ENCODE measurements around the gene ZNF106. TPM values are rescaled to one million over a fixed set of nuclear protein-coding genes. Genes with fewer than 3 reads are reported as not detected.

ZNF106 gene
- total RNA-seq (2012; rRNA removed): 87.5 and 107 TPM in 2 replicates
- polyA plus RNA-seq (2012; rRNA removed): 19.2 TPM in 2 replicates
- 6.9 and 8.5 TPM in 2 replicates for polyA plus RNA-seq (2012; cell fraction: cytosol; rRNA removed)
- polyA plus RNA-seq (2012; cell fraction: nucleus; rRNA removed; ENCODE audit: low replicate concordance): 4.0 and 13.9 TPM in 2 replicates
- percentile 84 among the genes with signal in this experiment for Bru-seq, nascent RNA
- BruChase-seq, experiment 1, labeled RNA remaining after a 6-hour chase: percentile 95 among the genes with signal in this experiment
- BruChase-seq, experiment 2, labeled RNA remaining after a 2-hour chase: percentile 92 among the genes with signal in this experiment
- long read RNA-seq, full-length matches to known transcripts: 1 of 72 reads
- long read RNA-seq, partial matches to known transcripts: 42 of 72 reads
- long read RNA-seq, other reads (novel, unspliced or antisense): 29 of 72 reads

DNA sequence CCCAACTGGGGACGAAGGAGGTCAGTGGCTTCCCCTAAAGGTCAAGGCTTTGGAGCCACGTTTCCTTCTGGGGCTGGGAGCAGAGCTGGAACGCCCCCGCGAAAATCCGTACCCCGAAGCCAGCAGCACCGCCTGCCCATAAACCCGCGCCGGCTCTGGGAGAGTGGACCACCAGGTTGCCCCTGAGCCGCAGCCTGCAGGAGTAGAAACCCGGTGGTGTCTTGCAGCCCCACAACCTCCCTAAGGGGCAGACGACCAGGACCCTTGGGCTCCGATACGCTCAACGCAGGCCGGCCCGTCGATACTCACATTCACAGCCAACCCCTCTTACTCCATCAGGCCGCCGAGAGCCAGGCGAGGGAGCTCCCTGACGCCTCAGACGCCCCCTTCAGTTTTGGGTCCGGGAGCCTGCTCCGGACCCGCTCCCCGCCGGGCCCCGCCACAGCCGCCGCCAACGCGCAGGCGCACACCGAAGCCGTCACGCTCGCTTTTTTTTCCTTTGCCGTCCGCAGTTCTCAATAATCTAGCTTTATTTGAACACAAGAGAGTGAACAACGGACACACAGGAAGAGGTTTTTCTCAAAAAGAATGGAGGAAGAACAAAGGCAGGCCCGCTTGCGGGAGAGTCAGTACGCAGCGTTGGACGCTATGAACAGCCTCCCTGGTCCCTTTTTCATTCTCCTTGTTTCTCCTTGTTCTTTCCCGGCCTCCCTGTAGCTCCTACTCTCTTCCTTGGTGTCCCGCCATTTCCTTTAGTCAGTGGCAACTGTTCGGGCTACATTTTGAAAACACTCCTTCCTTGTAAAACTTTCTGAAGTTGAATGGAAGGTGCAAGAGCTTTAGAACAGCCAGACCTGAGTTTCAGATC lies at the start of gene ZNF106:
TSS of gene ZNF106 (minus strand) at position 471 of the 868 bp plus-strand sequence. CDS start 18,852 bp downstream, outside the sequence.
- Histone ChIP-seq H3K36me3 (ENCODE audit: control insufficient read depth, insufficient read depth, low read length) (no peaks in the 10 kb centered on the region), H2BK120ac (ENCODE audit: low read depth, low read length) (peak within 1 kb of the TSS; percentile 99), H4K5ac (ENCODE audit: low read depth, low read length) (peak within 1 kb of the TSS; percentile 97), H3K56ac (ENCODE audit: extremely low read depth, insufficient read depth, low read length) (peak within 1 kb of the TSS; percentile 99), H3K79me1 (ENCODE audit: low read depth in 1 of 2, low read length in 2 of 2) (peaks cover 6 to 40% of the 10 kb centered on the region in 2 experiments; a peak in 3 of 4 replicates), H3K4me3 (ENCODE audit: insufficient read depth, low read depth, low read length) (peak within 1 kb of the TSS; percentile 97), H3K9me1 (ENCODE audit: insufficient read depth, low read length) (no peaks in the 10 kb centered on the region), H4K20me1 (ENCODE audit: insufficient read depth, low read length) (peaks cover 4% of the 10 kb centered on the region), H4K8ac (ENCODE audit: low read depth in 2 of 2, low read length in 2 of 2) (peak within 1 kb of the TSS; percentile 99 to 100), H3K23ac (ENCODE audit: low read depth, low read length) (peak within 1 kb of the TSS; percentile 100), H3K14ac (replicated peaks; ENCODE audit: low read depth, low read length) (peak within 1 kb of the TSS; percentile 99), H2AK5ac (ENCODE audit: low read depth, low read length) (peak within 1 kb of the TSS; percentile 95), H3K27me3 (ENCODE audit: control insufficient read depth, insufficient read depth, low read length) (no peaks in the 10 kb centered on the region), H2BK5ac (ENCODE audit: low read depth, low read length, poor library complexity, severe bottlenecking) (peak within 1 kb of the TSS; percentile 97), H3K9ac (ENCODE audit: low read depth, low read length) (peak within 1 kb of the TSS; percentile 99), H4K91ac (ENCODE audit: insufficient read depth, low read depth, low read length) (peak within 1 kb of the TSS; percentile 99), H3K4me1 (ENCODE audit: control insufficient read depth, insufficient read depth, low read length) (peaks cover 3% of the 10 kb centered on the region), H3K4ac (ENCODE audit: low read depth, low read length) (peak within 1 kb of the TSS; percentile 99), H3K4me2 (ENCODE audit: low read depth, low read length) (peak within 1 kb of the TSS; percentile 98), H2AFZ (replicated peaks; ENCODE audit: low read length, poor library complexity) (peak within 1 kb of the TSS; percentile 96), H2AK9ac (replicated peaks; ENCODE audit: low read depth, low read length, poor library complexity) (peak within 1 kb of the TSS; percentile 95), H2BK20ac (ENCODE audit: low read depth, low read length) (peak within 1 kb of the TSS; percentile 96), H3K27ac (ENCODE audit: insufficient read depth, low read length) (peak within 1 kb of the TSS; percentile 99), H2BK15ac (ENCODE audit: low read depth, low read length) (peak within 1 kb of the TSS; percentile 99; the same call in 2 of the 3 replicates), H3K9me3 (ENCODE audit: control insufficient read depth, insufficient read depth, low read length) (no peaks in the 10 kb centered on the region), H3K18ac (ENCODE audit: low read depth, low read length) (peak within 1 kb of the TSS; percentile 96)
- ATAC-seq (ENCODE audit: low read depth): peak; percentile 56
- intact Hi-C loops (cut with micrococcal nuclease) (no loop called here), in situ Hi-C loops (cut with MboI; ENCODE audit: low sequenced_read_pairs) (no loop called here), dilution Hi-C loops (cut with HindIII; ENCODE audit: low sequenced_read_pairs, unreplicated experiment) (no loop called here)
- ChIA-PET POLR2A (ENCODE audit: unreplicated experiment) (interaction anchor here (1.0 to 1.3 kb wide), 2 partner anchors 9 to 20 kb away, joined by 3 to 4 read pairs; no protein-coding TSS in a partner anchor), CTCF (interaction anchor here (0.7 kb wide), 1 partner anchor 529 kb away, joined by 3 read pairs; no protein-coding TSS in a partner anchor)
- DNase-seq: peak; percentile 92
- 0% methylated on average over 24 of the region's 51 CpGs; no CpG with 5 or more reads in 1 of the 2 experiments for WGBS, 2 experiments (ENCODE audit: extremely low coverage in 2 of 2, insufficient read length in 1 of 2)
- no TSS peak for BruUV-seq (replicated peaks)
- TF ChIP-seq RAD21 (IDR thresholded peaks at IDR 0.05; ENCODE audit: low read length) (peak; percentile 13; the same call in 1 of the 2 replicates), FOS (IDR thresholded peaks at IDR 0.05; ENCODE audit: low read depth, low read length) (peak; percentile 46; the same call in 1 of the 2 replicates), RCOR1 (IDR thresholded peaks at IDR 0.05; ENCODE audit: insufficient replicate concordance, low read length) (no peak), POLR2A (IDR thresholded peaks at IDR 0.05; ENCODE audit: low read depth, low read length) (peak; percentile 80), NFE2L2 (IDR thresholded peaks at IDR 0.05; ENCODE audit: low read depth, low read length) (no peak; the same call in 1 of the 2 replicates), RFX5 (IDR thresholded peaks at IDR 0.05; ENCODE audit: low read depth, low read length) (no peak), MXI1 (IDR thresholded peaks at IDR 0.05; ENCODE audit: borderline replicate concordance, low read depth, low read length) (no peak; the same call in 1 of the 2 replicates), MAZ (IDR thresholded peaks at IDR 0.05; ENCODE audit: borderline replicate concordance, low read depth, low read length) (peak; percentile 78; the same call in 1 of the 2 replicates), CEBPB (IDR thresholded peaks at IDR 0.05; ENCODE audit: low read depth, low read length) (no peak), BHLHE40 (IDR thresholded peaks at IDR 0.05; ENCODE audit: low read depth, low read length) (no peak), SMC3 (IDR thresholded peaks at IDR 0.05; ENCODE audit: low read depth, low read length) (peak; percentile 4; the same call in 1 of the 2 replicates), ELK1 (IDR thresholded peaks at IDR 0.05; ENCODE audit: borderline replicate concordance, low read depth, low read length) (no peak), MAFK (IDR thresholded peaks at IDR 0.05; ENCODE audit: low read depth, low read length) (no peak)
- TF ChIP-seq, protein P1, sequence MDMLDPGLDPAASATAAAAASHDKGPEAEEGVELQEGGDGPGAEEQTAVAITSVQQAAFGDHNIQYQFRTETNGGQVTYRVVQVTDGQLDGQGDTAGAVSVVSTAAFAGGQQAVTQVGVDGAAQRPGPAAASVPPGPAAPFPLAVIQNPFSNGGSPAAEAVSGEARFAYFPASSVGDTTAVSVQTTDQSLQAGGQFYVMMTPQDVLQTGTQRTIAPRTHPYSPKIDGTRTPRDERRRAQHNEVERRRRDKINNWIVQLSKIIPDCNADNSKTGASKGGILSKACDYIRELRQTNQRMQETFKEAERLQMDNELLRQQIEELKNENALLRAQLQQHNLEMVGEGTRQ (IDR thresholded peaks at IDR 0.05; ENCODE audit: low read depth, low read length): no peak
